CD14-positive monocyte (primary cell): ENCODE results near the gene DNM2. TPM values are rescaled to one million over a fixed set of nuclear protein-coding genes. Genes with fewer than 3 reads are reported as not detected.
A peak's percentile ranks its signal among the peaks of the same experiment; 100 is the strongest.

ENCODE experiments used
- DNase-seq, 3 donors: peaks; one replicate each; pipeline ENCODE4 v3.0.0-alpha.2; 2011 to 2022
- H2AFZ ChIP-seq: 2 replicates; pipeline ENCODE4 v1.6.0; 2012; ENCODE audit warnings: mild to moderate bottlenecking, low read depth, low read length, inconsistent platforms; ENCODE audit not compliant: insufficient read depth, poor library complexity, severe bottlenecking
- H3K27ac ChIP-seq, 2 donors: 1 replicate in 1 of 2; 2 replicates in 1 of 2; pipeline ENCODE4 v1.5.1; 2012 to 2013; ENCODE audit warnings: low read length in 2 of 2, control low read depth in 1 of 2, inconsistent platforms in 1 of 2, low read depth in 1 of 2, mild to moderate bottlenecking in 1 of 2
- H3K27me3 ChIP-seq, 2 donors: one replicate each; pipeline versions ENCODE4 v1.6.0 to v1.6.1; 2011 to 2013; ENCODE audit warnings: low read length in 2 of 2; ENCODE audit not compliant: control insufficient read depth in 2 of 2, insufficient read depth in 2 of 2
- H3K36me3 ChIP-seq, 2 donors: replicated peaks in 1 of 2; 1 replicate in 1 of 2; 2 replicates in 1 of 2; pipeline versions ENCODE4 v1.5.1 to v1.6.1; 2012 to 2013; ENCODE audit warnings: low read length in 2 of 2, control low read depth in 1 of 2, inconsistent platforms in 1 of 2, mild to moderate bottlenecking in 1 of 2; ENCODE audit not compliant: insufficient read depth in 2 of 2, control insufficient read depth in 1 of 2
- H3K4me1 ChIP-seq, 2 donors: 1 replicate in 1 of 2; 2 replicates in 1 of 2; pipeline versions ENCODE4 v1.5.1 to v1.6.1; 2012 to 2013; ENCODE audit warnings: low read length in 2 of 2, control low read depth in 1 of 2, inconsistent platforms in 1 of 2, mild to moderate bottlenecking in 1 of 2, moderate library complexity in 1 of 2; ENCODE audit not compliant: insufficient read depth in 2 of 2, control insufficient read depth in 1 of 2
- H3K4me2 ChIP-seq: replicated peaks from 2 replicates; pipeline ENCODE3; 2012; ENCODE audit warnings: low read length, moderate library complexity, mild to moderate bottlenecking; ENCODE audit not compliant: poor library complexity, severe bottlenecking; ENCODE audit errors: extremely low read depth
- H3K4me3 ChIP-seq, 3 experiments: fragments of 200-600 bp in 1 of 3; sonication (generic) in 1 of 3; replicated peaks in 1 of 3; 1 replicate in 2 of 3; 2 replicates in 1 of 3; pipeline ENCODE4 v1.5.1; 2011 to 2013; ENCODE audit warnings: low read length in 3 of 3, mild to moderate bottlenecking in 3 of 3, control low read depth in 2 of 3, low read depth in 2 of 3, inconsistent platforms in 1 of 3, moderate library complexity in 1 of 3
- H3K79me2 ChIP-seq: 2 replicates; pipeline ENCODE4 v1.6.0; 2012; ENCODE audit warnings: mild to moderate bottlenecking, control low read depth, inconsistent platforms, low read length, moderate library complexity; ENCODE audit not compliant: insufficient read depth
- H3K9ac ChIP-seq: 2 replicates; pipeline ENCODE4 v1.6.0; 2017; ENCODE audit warnings: low read length, mild to moderate bottlenecking; ENCODE audit not compliant: insufficient read depth, poor library complexity, severe bottlenecking
- H3K9me3 ChIP-seq, 2 donors: replicated peaks in 1 of 2; 1 replicate in 1 of 2; 2 replicates in 1 of 2; pipeline versions ENCODE4 v1.5.1 to v1.6.1; 2012 to 2013; ENCODE audit warnings: low read length in 2 of 2, control low read depth in 1 of 2; ENCODE audit not compliant: control insufficient read depth in 1 of 2, insufficient read depth in 1 of 2
- H4K20me1 ChIP-seq: 2 replicates; pipeline ENCODE4 v1.6.0; 2012; ENCODE audit warnings: mild to moderate bottlenecking, low read length, control low read depth, moderate library complexity; ENCODE audit not compliant: insufficient read depth
- H3K27ac Mint-ChIP-seq, 7 donors: one replicate each; pipeline ENCODE4 v1.8.0; 2020; ENCODE audit warnings: mild to moderate bottlenecking in 7 of 7, mixed read lengths in 7 of 7, moderate library complexity in 6 of 7, inconsistent platforms in 2 of 7
- H3K27me3 Mint-ChIP-seq, 3 donors: one replicate each; pipeline ENCODE4 v1.8.0; 2021 to 2022; ENCODE audit warnings: low read depth in 3 of 3, mild to moderate bottlenecking in 3 of 3, mixed read lengths in 3 of 3, moderate library complexity in 3 of 3, inconsistent platforms in 1 of 3
- H3K36me3 Mint-ChIP-seq, 2 donors: one replicate each; pipeline ENCODE4 v1.8.0; 2020; ENCODE audit warnings: mixed read lengths in 2 of 2, inconsistent platforms in 1 of 2, mild to moderate bottlenecking in 1 of 2
- H3K4me1 Mint-ChIP-seq: one replicate; pipeline ENCODE4 v1.8.0; 2020; ENCODE audit warnings: mild to moderate bottlenecking, mixed read lengths
- H3K4me3 Mint-ChIP-seq, 2 donors: one replicate each; pipeline ENCODE4 v1.8.0; 2020; ENCODE audit warnings: mild to moderate bottlenecking in 2 of 2, mixed read lengths in 2 of 2, moderate library complexity in 1 of 2
- H3K9me3 Mint-ChIP-seq, 7 donors: one replicate each; pipeline ENCODE4 v1.8.0; 2020 to 2022; ENCODE audit warnings: mixed read lengths in 7 of 7, mild to moderate bottlenecking in 6 of 7, moderate library complexity in 6 of 7, inconsistent platforms in 2 of 7
- CTCF ChIP-seq: fragments of 200-600 bp; IDR thresholded peaks from one replicate; pipeline ENCODE4 v1.8.0; 2022; ENCODE audit warnings: antibody characterized with exemption, mild to moderate bottlenecking
- WGBS: methylation state at CpG from one replicate; pipeline ENCODE4 v1.1.5; 2013; ENCODE audit warnings: missing lambda C conversion rate; ENCODE audit not compliant: insufficient coverage; 5-methylcytosine and 5-hydroxymethylcytosine counted together
- intact Hi-C, 2 donors: fragments of 100-400 bp; cut with micrococcal nuclease; formaldehyde crosslinking; loops; one replicate each; pipeline versions ENCODE4 v1.15.0 to v1.15.1; 2023
- polyA minus RNA-seq: library from RNA; depleted of rRNA, polyadenylated mRNA; stranded (reverse); fragments of >200 nt; gene quantifications from 2 replicates; pipeline ENCODE4 v1.2.3, GENCODE V29; 2012
- polyA plus RNA-seq, 3 donors: library from polyadenylated mRNA; depleted of rRNA in 1 of 3; unstranded in 2 of 3; stranded (reverse) in 1 of 3; fragments of 300-500 nt in 2 of 3; fragments of >200 nt in 1 of 3; fragmentation: Illumina TruSeq in 2 of 3; gene quantifications; 1 replicate in 2 of 3; 2 replicates in 1 of 3; pipeline ENCODE4 v1.2.3, GENCODE V29; 2012 to 2021
- total RNA-seq, 12 experiments: library from RNA in 1 of 12; stranded (reverse) in 1 of 12; fragments of 120-200 nt in 1 of 12; gene quantifications; one replicate each; pipeline ENCODE4 v1.2.4 and lab custom pipeline; 2013 to 2026; ENCODE audit warnings: mixed read lengths in 6 of 12, inconsistent platforms in 1 of 12

The DNM2 gene
- 118 TPM for total RNA-seq (2013)
- polyA plus RNA-seq (100 to 1,000 TPM in 1 of 3 donors, 10 to 100 TPM in 2; 53.0 to 186 (median 69.5) TPM), polyA minus RNA-seq (234 and 259 TPM in 2 replicates), total RNA-seq (lab: John Stamatoyannopoulos, UW) (87.8 to 316 (median 214) reads per million in 11 experiments)

GRCh38 chr19:10717356-10718204 lies at the start of gene DNM2:
Gene DNM2 (plus strand): TSS chr19:10718079. CDS start chr19:10718243, 164 bp downstream.
- Histone ChIP-seq H3K27me3 (no peaks in the 10 kb centered on the region), H3K4me1 (peaks cover 27 to 28% of the 10 kb centered on the region in 2 donors), H3K36me3 (peaks cover 0 to 6% of the 10 kb centered on the region in 2 donors), H3K4me2 (peak within 1 kb of the TSS; percentile 93), H4K20me1 (peaks cover 45% of the 10 kb centered on the region), H3K79me2 (peaks cover 48% of the 10 kb centered on the region), H3K27ac (peak within 1 kb of the TSS; percentile 39 to 89), H3K9me3 (no peaks in the 10 kb centered on the region), H2AFZ (peak within 1 kb of the TSS; percentile 76), H3K4me3 (peak within 1 kb of the TSS; percentile 88 to 96 (median 89)), H3K9ac (peak within 1 kb of the TSS; percentile 90)
- Mint-ChIP-seq H3K27ac (peak within 1 kb of the TSS; percentile 85 to 97 (median 92)), H3K9me3 (no peaks in the 10 kb centered on the region), H3K4me1 (peaks cover 25% of the 10 kb centered on the region), H3K36me3 (peaks cover 7 to 16% of the 10 kb centered on the region in 2 donors), H3K27me3 (no peaks in the 10 kb centered on the region), H3K4me3 (peak within 1 kb of the TSS; percentile 98)
- peak; percentile 100 for DNase-seq
- intact Hi-C loops, result loop anchor here (2.0 to 5.0 kb wide), 6 partner anchors 40 to 147 kb away; no protein-coding TSS in a partner anchor
- under 1% methylated on average over 52 of the region's 57 CpGs for WGBS
- TF ChIP-seq CTCF, result peak; percentile 77

GRCh38 chr19:10669246-10669645 lies 48.6 kb upstream of the DNM2 start:
- Histone ChIP-seq H3K4me1 (peaks cover 6 to 12% of the 10 kb centered on the region in 2 donors), H3K9me3 (no peaks in the 10 kb centered on the region), H3K4me3 (no peak overlapping the region), H3K9ac (no peak overlapping the region), H3K27me3 (no peaks in the 10 kb centered on the region), H3K27ac (no peak overlapping the region), H3K36me3 (peaks cover 35 to 59% of the 10 kb centered on the region in 2 donors), H2AFZ (no peak overlapping the region), H4K20me1 (peaks cover 98% of the 10 kb centered on the region), H3K4me2 (no peak overlapping the region), H3K79me2 (peaks cover 97% of the 10 kb centered on the region)
- H3K4me3 Mint-ChIP-seq, result no peak overlapping the region
- H3K36me3 Mint-ChIP-seq, result peaks cover 36 to 59% of the 10 kb centered on the region in 2 donors
- no peaks in the 10 kb centered on the region for H3K27me3 Mint-ChIP-seq
- no peaks in the 10 kb centered on the region for H3K9me3 Mint-ChIP-seq
- no peak for DNase-seq
- TF ChIP-seq CTCF, result no peak
- intact Hi-C loops, result no loop called here
- peak overlapping the region in 1 of 7 donors; percentile 48 for H3K27ac Mint-ChIP-seq
- peaks cover 25% of the 10 kb centered on the region for H3K4me1 Mint-ChIP-seq
- WGBS, result 89% methylated on average over 6 of the region's 6 CpGs
